ENCODE measurements around the gene INIP.

DNA sequence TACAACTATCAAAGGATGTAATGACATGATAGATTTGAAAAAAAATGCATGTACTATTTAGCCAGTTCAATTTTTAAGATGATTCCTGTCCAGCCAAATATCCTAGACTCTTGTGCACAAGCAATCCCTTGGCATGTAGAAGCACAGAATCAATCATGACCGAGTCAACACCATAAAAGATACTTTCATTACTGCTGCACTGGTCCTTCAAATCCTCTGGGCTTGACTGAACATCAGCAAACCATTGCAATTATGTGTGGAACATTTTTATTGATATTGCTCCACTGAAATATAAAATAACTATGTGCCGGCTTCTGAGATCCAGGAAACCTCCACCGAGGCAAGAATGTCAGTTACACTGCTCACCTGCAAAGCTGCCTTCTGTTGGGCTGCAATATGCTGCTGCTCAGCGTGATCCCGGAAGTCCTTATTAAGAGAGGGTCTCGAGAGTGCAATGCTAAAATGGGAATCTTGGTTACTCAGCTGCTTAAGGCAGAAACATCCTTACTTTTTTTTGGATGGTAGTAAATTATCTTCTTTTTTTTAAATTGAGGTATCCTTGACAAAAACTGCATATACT, 28.7 kb downstream of the INIP start:
- TF ChIP-seq POLR2A (IDR thresholded peaks at IDR 0.05) = no peak
- TF ChIP-seq, protein P1, sequence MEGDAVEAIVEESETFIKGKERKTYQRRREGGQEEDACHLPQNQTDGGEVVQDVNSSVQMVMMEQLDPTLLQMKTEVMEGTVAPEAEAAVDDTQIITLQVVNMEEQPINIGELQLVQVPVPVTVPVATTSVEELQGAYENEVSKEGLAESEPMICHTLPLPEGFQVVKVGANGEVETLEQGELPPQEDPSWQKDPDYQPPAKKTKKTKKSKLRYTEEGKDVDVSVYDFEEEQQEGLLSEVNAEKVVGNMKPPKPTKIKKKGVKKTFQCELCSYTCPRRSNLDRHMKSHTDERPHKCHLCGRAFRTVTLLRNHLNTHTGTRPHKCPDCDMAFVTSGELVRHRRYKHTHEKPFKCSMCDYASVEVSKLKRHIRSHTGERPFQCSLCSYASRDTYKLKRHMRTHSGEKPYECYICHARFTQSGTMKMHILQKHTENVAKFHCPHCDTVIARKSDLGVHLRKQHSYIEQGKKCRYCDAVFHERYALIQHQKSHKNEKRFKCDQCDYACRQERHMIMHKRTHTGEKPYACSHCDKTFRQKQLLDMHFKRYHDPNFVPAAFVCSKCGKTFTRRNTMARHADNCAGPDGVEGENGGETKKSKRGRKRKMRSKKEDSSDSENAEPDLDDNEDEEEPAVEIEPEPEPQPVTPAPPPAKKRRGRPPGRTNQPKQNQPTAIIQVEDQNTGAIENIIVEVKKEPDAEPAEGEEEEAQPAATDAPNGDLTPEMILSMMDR (IDR thresholded peaks at IDR 0.05) = no peak
